Right renal pelvis (tissue), 4 donors: ENCODE results near the gene DEPP1. TPM values are rescaled to one million over a fixed set of nuclear protein-coding genes. Genes with fewer than 3 reads are reported as not detected.

Experiments used
- DNase-seq, 4 donors: peaks; one replicate each; pipeline ENCODE4 v3.0.0-alpha.2; 2013; ENCODE audit warnings: low read depth in 4 of 4, low spot score in 3 of 4, missing footprints in 1 of 4
- polyA plus RNA-seq, 4 donors: library from polyadenylated mRNA; unstranded; fragments of 120-200 nt; gene quantifications; one replicate each; pipeline ENCODE4 v1.2.1, GENCODE V29; 2013; ENCODE audit not compliant: insufficient read length in 4 of 4

Gene DEPP1
- polyA plus RNA-seq, 4 donors: 6.8 to 10.3 (median 8.3) TPM

DNA sequence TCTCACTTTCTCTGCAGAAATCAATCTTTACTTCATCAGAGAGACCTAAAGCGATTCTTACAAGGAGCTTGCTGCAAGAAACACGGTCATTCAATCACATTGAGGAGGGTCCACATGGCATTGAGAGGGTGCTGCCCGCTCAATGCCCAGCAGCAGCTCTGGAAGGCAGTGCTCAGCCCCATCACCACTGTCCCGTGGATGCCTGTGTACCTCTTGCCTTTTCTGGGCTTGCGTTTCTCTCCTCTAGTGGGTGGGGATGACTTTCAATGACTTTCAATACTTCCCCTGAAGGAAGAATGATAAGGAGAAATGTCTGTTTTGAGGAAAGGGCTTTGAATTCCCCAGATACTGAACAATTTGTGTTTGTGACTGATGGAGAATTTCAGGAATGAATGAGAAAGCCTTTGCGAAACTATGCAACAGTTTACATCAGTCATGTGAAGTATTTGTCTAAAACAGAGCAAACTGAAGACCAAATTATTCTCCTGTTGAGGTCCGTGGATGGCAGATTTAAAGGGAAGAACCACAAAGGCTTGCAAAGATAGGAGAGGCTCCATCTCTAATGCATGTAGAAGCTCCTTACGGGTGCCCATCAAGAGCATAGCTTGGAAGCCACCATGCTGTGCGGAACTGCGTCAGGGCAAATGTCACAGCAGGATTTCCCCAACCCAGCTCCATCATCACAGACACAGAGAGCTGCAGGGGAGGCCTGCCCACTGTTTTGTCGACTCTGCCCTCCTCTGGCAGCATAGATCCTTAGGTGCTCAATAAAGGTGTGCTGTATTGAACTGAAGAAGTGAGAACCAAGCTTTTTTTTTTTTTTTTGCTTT, 15.5 kb upstream of the DEPP1 start:
- no peak for DNase-seq

DNA sequence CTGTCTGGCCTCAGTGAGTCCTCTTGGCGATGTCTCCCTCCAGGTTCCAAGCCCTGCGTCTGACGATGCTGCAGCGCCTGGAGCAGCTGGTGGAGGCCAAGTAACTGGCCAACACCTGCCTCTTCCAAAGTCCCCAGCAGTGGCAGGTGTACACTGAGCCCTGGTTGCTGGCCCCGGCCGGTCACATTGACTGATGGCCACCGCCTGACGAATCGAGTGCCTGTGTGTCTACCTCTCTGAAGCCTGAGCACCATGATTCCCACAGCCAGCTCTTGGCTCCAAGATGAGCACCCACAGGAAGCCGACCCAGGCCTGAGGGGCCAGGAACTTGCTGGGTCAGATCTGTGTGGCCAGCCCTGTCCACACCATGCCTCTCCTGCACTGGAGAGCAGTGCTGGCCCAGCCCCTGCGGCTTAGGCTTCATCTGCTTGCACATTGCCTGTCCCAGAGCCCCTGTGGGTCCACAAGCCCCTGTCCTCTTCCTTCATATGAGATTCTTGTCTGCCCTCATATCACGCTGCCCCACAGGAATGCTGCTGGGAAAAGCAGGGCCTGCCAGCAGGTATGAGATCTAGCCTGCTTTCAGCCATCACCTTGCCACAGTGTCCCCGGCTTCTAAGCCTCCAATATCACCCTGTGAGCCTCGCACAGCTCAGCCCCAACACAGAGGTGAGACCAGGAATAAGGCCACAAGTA, 14.8 kb upstream of the DEPP1 start:
- no peak for DNase-seq

DNA sequence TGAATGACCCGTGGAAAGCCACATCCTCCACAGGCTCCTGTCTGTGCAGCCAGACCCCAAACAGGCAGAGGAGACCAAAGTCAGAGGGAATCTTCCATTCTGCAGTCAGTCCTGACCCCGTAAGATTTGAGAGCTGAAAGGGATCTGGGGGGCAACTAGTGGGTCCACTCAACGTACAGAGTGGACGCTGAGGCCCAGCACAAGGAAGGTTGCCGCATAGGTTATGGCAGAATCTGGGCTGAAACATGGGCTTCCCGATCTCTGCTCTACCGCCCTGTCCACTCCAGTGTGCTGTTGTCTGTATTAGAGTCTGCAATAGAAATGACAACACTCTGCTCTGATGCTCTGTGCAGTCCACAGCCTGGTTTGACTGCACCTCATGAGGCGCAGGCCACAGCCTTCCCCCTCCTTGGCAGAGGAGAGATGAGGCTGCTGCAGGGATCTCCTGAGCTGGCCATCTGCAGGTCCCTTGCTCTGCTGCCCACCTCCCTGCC, 14.2 kb upstream of the DEPP1 start:
- DNase-seq: no peak

DNA sequence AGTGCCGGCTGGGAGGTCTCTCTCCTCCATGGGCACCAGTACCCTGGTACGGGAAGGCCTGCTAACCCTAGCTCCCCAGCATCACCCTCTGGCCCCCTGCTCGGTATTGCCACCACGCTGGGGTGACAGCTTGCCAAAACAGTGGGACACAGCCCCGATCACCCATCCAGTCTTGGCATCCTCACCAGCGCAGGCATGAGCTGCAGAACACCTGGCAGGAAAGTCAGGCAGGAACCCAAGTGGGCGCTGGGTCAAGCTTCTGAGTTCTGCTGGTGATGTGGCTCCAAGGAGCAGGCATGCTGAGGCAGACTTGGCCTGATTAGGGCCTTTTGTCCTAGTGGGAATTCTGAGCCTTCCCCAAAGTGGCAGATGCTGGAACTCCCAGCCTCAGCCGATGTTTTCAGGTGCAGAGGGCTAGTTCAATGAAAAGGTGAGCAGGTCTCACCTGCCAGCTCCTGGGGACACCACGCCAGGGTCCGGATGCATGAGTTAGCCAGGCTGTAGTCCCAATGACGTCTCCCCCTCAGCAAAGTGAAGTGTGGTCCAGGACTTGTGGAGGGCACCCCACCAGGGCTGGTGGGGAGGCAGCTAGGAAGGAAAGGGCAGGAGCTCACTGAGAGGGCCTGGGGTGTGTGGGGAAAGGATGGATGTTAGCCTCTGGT, 13.6 kb upstream of the DEPP1 start:
- DNase-seq: no peak

DNA sequence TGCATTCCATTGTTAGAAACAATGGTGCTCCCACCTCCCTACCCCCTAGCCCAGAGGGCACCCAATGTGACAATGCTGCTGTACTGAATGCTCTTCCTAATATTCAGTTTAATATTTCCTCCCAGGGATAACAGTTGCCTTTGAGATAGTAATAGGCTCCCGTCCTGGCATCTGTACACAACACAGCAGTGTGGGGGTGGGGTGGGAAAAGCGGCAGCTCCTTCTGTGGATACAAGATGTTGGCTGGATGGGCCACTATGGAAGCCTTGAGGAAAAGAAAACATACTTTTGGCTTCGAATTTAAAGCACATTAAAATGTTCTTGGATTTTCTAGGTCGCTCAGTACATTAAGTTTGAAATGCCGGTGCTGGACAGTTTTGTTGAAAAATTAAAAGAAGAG, 13.0 kb upstream of the DEPP1 start:
- DNase-seq: no peak

DNA sequence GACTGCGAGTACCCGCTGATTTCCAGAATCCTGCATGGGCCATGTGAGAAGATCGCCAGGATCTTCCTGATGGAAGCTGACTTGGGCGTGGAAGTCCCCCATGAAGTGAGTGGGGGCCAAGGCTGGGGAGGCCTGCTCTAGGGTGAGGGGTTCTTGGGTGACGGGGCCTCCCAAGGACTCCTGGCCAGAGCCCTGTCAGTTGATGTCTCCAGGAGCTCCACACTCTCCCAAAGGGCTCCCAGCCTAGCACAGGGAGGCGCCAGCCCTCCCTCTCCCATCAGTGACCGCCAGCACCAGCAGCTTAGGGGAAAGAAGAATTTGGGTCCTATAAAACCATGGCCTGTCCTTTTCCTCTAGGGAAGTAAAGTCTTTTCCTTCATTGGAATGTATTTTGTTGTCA, 12.4 kb upstream of the DEPP1 start:
- DNase-seq: no peak

DNA sequence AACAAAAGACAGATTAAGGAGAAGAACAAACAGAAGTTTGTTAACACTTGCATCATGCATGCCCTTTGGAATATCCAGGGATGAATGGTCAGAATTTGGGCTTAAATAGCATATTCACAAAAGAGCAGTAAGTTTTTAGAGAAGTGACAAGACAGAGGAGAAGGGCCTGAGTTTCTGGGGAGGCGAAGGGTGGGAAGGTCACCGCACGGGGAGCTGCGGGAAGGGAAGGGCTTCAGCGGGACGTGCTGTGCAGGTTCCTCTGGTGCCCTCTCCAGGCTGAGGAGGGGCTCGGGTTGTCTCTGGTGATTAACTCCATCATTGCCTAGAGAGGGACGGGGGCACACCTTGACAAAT, 11.7 kb upstream of the DEPP1 start:
- no peak for DNase-seq

DNA sequence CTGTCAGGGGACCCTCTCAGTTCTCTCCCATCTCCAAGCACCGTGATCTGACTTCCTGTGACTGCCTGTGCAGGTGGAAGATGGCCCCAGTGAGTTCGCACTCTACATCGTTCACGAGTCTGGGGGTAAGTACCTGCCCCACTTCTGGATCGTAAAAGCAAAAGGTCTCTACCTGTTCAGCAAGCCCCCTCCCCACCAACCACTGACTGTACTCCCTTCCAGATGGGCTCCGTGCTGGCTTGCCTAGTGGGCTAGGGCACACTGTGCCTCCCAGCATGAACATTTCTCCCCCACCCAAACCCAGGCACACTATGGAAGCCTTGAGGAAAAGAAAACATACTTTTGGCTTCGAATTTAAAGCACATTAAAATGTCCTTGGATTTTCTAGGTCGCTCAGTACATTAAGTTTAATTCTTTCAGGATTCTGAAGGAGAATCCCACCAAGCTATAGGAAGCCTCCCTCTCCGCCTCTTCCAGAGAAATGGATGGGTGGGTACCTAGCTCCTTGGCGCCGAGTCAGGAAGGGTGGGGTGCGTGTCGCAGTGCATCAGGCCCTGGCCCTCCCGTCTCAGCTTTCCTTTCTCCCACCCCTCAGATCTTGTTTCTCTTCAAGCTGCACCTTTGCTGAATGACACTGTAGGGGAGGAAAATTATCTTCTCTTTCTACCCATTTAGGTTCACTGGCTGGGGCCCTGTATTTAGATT, 11.1 kb upstream of the DEPP1 start:
- no peak for DNase-seq

DNA sequence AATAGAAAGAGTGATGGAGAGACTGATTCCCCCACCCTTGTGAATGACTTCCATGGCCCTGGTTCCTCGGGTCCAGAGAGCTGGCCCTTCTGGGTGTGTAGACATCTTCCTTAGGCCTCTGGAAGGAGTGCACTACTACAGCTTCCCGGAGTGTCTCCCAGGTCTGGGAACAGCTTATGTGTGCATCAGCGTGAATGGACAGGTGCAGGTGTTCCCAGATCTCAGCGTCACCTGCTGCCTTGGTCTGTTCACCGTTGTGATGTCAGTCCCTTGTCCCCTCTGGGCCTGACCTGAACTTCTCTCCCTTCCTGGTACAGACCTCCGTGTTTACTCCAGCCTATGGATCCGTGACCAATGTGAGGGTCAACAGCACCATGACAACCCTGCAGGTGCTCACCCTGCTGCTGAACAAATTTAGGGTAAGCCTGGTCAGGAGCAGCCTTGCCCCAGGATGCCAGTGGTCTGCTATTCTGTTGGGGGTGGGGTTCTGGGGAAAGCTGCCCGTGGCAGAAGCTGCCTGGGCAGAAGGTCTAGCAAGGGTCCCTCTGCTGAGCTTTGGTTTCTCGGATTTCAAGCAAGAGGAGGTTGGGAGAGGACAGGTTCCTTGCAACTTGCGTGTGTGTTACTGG, 10.5 kb upstream of the DEPP1 start:
- no peak for DNase-seq

DNA sequence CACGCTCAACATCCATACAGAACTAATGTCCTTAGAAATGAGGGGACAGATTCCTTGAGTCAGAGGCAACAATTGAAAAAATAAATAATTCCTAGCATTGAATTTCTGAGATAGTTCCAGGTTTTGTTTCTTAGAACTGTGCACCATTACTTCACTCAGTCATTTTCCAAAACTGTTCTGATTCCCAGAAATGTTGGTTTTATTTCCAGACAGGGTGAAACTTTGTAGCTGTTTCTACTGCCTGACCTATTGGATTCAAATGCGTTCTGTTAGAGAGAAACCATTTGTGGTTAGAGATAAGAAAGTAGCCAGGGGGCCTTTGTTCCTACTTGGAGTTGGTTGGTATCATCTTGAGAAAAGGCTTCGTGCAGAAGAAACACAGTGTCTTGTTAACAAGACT, 8.1 kb upstream of the DEPP1 start:
- DNase-seq: no peak

DNA sequence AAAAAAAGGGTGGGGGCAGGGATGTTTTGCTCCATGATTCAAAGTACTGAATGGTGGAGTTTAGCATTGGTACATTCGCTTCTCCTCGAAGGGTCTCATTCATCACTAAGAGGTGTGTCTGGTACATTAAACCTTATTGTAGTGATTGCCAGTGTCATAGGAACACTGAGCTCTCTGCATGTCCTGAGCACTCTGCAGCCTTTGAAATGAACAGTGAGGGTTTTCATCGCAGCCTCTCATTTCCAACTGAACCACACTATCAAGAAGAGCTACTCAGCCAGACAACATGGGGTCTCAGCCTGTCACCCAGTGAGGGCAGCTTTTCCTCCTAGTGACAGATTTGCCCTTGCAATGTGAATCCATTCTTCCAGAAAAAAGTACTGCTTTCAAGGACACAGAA, 7.6 kb upstream of the DEPP1 start:
- DNase-seq: no peak

DNA sequence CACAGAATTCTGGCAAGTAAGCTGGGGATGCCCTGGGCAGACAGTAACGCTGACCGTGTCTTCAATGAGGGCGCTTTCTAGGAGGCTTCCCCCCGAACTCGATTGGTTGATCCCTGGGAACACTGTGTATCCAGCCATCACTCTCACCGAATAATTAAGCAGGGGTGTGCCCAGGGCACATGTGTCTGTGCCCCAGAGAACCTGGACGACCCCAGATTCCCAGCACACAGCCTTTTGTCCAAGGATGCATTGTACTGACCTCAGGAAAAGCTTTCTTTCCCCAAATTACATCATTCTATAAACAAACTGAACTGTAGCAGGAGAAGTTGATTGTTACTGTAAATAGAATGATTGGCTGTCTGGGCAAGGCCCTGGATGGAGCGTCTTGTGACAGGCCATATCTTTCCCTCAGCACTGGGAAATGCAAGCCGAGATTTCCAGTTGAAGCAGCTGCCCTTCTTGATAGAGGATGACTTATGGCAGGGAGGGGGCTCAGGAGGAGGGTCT, 6.6 kb upstream of the DEPP1 start:
- no peak for DNase-seq

DNA sequence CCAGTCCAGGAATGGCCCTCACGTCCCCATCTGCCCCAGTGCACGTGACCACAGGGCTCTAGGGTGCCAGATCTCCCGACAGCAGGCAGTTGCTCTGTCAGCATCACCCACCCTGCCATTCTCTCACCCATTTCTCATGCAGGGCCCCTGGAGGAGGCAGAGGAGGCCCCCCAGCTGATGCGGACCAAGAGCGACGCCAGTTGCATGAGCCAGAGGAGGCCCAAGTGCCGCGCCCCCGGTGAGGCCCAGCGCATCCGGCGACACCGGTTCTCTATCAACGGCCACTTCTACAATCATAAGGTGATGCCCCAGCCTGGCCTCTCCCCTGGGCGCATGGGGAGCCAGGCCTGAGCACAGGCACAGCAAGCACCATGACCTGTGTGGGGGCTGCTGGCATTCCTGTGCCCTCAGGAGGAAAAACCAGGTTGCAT, 6.1 kb upstream of the DEPP1 start:
- DNase-seq: no peak

DNA sequence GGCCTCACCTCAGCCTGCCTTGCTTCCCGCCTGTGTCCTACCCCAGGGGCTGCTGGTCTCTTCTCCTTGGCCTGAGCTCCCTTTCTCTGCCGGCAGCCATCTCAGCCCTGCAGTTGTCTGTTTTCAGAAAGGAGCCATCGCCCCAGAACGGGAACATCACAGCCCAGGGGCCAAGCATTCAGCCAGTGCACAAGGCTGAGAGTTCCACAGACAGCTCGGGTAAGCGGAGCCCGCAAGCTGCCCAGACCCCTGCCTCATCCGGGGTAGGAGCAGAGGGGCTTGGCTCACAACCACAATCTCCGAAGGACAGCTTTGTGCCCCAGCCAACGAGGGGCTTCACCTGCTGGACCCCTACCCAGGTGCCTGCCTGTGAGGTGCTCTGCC, 5.3 kb upstream of the DEPP1 start:
- DNase-seq: no peak

DNA sequence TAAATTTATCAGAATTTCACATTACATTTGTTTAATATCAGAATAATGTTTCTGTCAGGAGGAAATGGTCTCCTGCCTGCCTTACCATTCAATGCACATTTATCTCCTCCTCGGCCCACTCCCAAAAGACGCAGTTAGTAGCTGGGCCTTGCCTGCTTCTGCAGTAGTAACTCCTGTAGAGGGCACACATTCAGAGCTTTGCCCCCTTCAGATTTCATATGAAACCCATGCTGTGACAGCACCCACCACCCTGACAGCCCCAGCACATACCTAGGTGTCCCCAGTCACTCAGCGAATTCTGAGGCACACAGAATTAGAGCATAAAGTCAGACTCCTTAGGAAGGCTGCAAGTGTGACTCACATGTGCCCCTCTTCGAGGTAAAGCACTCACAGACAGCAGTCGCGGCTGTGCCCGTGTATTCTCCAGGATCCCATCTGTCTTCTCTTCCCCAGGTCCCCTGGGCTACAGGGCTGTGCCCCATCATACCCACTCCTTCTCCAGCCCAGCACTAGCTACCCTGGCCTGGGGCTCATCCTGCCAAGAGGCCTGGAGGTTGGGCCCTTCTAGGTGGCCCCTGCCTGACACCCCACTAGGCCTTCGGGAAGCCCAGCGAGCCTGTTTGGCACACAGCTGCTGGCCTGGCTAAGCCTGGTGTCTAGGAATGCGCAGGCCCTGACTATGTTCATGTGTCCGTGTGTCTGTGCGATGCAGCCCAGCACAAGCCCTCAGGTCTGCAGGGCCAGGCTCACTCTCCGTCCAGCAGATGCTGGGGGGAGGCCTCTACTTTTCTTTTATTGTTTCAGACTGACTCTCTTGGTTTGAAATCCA, 4.7 kb upstream of the DEPP1 start:
- no peak for DNase-seq

DNA sequence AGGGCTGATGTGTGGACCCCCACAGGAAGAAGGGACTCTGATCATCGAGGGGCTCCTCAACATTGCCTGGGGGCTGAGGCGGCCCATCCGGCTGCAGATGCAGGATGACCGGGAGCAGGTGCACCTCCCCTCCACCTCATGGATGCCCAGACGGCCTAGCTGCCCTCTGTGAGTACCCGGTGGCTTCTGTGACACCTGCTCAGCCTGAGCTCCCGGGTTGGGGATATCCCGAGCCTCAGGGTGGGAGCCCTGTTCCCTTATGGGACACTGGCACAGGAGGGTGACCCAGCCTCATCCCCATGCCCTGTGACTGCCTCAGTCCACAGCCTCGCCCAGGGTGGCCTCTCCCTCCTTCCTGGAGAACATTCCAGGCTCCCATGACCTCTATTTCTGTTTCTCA, 3.9 kb upstream of the DEPP1 start:
- no peak for DNase-seq

DNA sequence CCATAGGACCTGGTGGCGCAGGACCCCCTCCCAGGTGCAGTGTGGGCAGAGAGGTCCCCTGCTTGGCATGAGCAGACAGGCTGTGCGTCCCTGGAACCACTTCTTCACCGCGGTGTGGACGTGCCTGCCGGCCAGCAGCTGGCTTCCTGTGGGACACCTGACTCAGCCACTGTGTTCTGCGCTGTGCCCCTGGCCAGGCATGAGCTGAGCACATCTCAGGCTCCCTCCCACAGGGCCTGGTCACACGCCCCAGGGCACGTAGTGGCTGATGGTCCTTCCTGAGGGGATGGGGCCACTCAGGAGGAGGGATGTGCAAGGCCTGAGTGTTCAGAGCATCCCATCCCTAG, 3.5 kb upstream of the DEPP1 start:
- no peak for DNase-seq

DNA sequence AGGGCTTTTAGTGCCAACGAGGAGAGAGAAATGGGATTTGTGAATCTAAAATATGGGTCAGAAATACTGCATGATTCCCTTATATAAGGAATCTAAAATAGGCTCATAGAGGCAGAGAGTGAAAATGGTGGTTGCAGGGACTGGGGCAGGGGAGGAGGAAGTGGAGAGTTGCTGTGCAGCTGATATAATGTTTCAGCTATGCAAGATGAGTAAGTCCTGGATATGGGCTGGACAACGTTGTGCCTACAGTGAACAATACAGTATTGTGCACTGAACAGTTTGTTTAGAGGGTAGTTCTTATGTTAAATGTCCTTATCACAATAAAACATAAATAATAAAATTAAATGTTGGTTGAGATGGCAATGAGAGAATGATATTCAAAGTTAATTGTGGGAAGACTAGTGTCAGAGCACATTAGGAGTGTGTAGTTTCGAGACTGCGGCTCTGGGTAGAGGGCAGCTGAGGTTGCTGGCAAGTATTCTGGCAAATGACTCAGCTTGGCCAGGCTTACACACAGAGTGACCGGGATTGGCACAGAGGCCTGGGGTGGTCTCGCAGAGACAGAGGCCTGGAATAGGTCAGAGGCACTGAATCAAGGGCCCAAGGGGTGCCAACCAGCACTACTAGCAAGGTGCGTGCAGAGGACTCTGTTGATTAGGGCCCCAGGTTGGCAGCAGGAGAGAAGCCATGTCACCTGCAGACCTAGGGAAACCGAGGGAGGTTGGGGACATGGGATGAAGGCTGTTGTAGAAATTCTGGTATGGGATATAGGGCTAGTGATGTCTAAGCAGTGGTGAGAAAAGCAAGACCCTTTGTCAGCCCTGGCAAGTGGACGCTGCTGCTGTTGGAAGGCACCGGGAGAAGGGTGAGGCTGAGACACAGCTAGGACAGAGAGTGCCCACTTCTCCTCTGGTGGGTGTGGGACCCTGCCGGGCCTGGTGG, 2.8 kb upstream of the DEPP1 start:
- no peak for DNase-seq
